HG02943 (cell line): Measurements from ENCODE around the gene SCAANT1.

Source experiments
- ATAC-seq: cut with Tn5 transposase; IDR thresholded peaks from one replicate; pipeline ENCODE4 v1.9.1; 2021; ENCODE audit warnings: mild to moderate bottlenecking, low read depth, moderate library complexity; ENCODE audit not compliant: unreplicated experiment

SCAANT1 gene

GRCh38 chr3:63905731-63906620, 6.2 kb downstream of the SCAANT1 start:
- no peak for ATAC-seq

DNA sequence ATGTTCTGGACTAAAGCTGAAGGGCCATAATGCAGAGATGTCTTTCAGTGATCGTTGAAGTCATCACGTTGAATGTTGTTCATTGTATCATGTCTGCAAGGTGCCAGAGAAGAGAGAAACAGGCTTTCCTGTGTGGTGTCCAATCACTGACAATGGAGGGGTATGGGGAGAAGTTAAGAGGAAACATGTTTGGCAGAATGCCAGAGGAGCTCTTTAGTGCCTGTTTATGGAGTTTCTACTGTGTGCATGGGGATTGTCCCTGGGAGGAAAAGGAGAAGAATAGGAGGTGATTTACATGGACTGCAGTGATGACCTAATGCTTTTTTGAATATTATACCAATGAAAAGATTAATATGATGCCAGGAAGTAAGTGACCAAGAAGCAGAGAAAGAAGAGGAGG, 11.7 kb downstream of the SCAANT1 start:
- no peak for ATAC-seq

GRCh38 chr3:63900010-63900409, 12.2 kb downstream of the SCAANT1 start:
- no peak for ATAC-seq

- no peak for ATAC-seq
These were observed 15.7 kb downstream of the SCAANT1 start for GRCh38 chr3:63896332-63897030.

DNA sequence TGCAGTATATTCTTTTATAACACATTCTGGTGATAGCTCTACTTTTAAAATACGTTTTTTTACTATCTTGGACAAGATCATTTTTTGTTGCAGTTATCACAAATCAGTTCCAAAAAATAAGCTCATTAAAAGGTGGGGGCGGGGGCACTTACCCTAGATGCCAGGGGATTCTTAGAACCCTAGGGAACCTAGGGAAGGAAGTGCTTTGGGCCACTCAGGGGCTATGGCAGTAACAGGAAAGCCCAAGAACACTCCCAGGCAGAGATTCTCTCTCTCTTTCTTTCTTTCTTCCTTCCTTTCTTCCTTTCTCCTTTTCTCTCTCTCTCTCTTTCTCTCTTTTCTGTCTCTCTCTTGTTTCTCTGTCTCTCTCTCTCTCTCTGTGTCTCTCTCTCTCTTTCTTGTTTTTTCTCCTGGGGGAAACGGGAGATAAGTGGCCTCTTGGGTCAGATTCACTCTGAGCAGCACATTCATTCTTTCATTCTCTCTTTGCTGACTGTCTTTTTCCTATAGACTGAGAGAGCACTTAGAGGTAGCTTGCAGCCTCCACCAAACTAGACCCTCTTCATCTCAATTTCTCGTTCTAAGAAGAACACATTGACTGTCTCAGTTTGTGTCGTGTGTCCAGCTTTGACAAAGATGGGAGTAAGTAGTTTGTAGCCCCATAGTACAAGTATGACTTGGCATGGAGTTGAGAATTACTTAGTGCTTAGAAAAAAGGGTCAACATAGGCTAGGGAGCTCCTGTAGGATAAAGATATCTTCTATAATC, 16.6 kb downstream of the SCAANT1 start:
- no peak for ATAC-seq

DNA sequence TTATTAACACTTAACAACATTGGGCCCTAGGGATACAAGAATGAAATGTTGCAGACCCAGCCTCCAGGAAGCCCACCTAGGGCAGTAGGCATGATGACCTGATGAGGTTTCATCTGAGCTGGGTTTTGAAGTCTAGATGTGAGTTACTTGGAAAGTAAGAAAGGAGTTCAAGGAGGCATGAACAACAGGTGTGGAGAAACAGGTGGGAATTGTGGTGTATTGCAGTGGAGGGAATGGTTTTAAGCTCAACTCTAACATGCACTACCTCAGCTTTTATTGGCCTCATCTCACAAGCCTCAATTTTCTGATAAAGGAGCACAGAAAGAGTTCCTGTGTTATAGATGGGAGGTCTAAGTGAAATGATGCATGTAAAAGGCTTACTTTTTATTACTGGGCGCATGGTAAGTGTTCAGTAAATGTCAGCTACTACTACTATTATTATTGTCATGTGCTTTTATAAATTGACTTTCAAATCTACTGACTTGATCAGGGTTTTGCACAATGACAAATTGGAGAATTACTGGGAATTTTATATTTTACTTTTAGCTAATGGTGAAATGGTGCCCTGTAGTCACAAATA, 19.3 kb downstream of the SCAANT1 start:
- ATAC-seq = no peak

DNA sequence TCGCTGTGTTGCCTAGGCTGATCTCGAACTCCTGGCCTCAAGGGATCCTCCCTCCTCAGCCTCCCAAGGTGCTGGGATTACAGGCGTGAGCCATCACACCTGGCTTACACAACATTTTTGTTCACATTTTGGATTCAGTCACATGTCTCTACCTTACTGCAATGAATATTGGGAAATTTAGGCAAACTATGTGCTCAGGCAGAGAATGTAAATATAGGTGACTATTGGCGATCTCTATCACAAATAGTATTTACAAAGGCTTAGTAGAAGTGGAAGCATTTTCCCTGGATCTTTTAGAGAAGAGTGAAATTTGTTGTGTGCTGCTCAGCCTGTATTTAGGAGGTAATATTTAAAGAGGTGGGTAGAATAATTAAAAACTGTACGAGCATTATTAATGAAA, 20.7 kb downstream of the SCAANT1 start:
- ATAC-seq = no peak

DNA sequence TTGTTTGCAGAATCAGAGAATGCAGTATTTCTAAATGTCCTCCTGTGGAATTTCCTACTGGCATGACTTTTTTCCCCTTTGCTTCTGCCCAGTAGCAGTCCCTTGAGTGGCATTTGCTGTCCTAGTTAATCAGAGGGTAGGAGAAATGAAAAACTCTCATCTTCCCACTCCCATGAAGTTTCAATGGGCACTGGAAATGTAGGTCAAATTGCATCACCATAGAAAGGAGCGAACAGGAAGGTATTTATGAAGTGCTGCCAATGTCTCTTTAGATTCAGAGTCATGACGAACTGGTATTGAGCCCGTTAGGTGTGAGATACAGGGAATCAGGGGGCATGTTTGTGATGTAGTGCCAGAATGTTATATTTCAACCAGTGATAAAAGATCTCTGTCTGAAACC, 25.3 kb downstream of the SCAANT1 start:
- ATAC-seq = no peak

DNA sequence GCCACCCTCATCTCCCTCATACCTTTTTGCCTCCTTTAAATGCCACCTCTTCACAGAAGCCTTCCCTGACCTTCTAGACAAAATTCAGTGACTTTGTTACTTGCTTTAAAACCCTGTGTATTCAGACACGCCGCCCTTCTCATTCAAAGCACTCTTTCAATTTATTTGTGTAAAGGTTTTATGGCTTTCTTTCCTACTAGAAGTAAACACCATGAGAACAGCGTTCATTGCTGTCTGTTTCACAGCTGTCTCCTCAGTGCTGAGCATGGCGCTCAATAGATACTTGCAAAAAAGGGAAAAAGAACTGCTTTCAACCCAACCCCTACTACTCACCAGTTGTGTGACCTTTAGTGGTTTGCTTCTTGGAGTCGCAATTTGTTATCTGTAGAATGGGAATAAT, 31.5 kb downstream of the SCAANT1 start:
- no peak for ATAC-seq

DNA sequence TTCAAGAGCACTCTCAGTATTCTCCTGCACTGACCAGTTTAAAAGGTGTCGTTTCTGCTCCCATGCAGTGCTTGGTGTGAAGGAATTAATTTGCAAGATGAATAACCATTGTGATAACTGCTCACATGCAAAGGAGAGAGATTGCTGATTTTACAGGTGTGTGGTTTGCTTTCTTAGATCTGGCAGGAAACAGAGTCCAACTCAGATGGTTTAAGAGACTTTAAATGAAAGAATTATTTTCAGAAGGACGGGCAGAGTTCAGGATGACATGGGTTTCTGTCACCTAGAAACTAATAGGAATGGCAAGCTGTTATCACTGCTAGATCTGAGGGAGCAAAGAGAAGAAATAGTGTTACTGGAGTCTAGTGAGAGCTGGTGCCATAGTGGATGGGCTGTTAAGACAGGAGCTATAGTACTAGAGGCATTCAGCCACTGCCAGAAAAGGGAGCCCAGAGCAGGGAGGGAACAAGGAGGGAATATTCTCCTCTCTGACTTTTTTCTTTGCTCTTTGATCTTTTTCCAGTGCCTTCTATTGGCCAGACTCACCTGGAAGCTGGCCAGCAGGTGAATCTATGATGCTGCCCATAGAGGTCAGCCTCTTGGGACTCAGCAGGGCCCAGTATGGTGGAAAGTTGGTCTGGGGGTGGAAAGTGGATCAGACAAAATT, 33.7 kb downstream of the SCAANT1 start:
- ATAC-seq = no peak

DNA sequence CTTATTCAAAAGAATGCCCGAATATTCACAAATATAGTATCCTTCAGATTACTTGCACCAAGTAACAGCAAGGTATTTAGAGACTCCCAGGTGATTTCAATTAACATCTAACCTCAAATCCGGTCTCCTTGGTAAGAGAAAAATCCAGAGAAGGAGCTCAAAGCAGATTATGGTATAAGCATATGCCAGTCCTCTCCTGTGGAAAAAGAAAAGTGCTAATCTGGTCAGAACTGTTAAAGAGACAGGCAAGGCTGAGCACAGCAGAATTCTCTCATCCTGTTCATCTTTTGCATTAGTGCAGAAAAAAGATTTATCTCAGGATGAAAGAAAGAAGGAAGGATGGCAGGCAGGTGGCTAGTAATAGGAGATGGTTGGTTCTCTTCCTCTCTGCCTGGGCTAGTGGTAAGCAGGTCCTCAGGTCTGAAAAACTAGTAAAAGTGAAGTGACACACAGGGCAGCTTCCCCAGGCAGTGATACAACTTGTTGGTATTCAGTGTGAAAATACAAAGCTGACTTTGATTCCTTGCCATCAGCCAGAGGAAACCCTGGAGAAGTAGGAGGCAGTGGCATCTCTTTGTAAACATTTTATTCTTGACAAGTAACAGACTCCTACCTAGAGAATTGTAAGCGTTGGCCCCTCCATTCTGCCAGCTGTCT, 34.3 kb downstream of the SCAANT1 start:
- no peak for ATAC-seq

DNA sequence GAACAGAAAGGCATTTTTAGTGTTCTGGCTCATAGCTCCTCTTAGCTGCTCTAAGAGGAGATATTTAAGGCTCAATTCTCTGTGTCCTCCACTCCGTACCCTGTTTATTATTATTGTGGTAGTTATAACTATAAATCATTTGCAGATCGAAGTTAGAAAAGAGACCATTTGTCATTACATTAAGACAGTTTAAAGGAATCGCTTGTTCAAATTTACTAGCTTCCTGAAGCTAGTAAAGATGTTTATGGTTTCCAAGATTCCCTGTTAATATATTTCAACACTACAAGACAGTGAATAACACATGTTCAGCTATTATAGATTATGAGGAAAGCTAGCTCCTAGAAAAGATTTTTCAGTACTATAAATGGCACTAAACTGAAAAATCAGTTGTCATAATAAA, 35.9 kb downstream of the SCAANT1 start:
- no peak for ATAC-seq

DNA sequence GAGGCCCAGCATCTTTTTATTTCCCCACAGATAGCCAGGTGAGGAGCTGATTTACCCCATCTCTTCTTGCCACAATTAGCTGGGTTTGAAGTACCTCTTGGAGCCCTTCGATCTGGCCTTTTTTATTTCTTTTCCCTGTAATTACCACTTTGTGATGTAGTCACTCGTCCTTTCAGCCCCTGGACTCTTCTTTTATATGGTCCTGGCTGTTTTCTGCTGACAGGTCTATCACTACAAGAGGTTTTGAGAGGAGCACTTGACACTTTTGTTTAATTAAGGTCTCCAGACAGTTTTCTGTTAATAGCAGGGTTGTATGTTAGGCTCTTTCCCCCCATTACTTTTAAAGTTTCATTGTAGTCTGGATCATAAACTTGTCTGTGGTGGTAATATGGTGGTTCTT, 36.7 kb downstream of the SCAANT1 start:
- ATAC-seq = no peak

- ATAC-seq = no peak
These were observed 37.4 kb downstream of the SCAANT1 start for GRCh38 chr3:63874769-63875168.

- ATAC-seq = no peak
These were observed 39.9 kb downstream of the SCAANT1 start for GRCh38 chr3:63872135-63872924.

GRCh38 chr3:63870615-63871005, 41.6 kb downstream of the SCAANT1 start:
- ATAC-seq = no peak

DNA sequence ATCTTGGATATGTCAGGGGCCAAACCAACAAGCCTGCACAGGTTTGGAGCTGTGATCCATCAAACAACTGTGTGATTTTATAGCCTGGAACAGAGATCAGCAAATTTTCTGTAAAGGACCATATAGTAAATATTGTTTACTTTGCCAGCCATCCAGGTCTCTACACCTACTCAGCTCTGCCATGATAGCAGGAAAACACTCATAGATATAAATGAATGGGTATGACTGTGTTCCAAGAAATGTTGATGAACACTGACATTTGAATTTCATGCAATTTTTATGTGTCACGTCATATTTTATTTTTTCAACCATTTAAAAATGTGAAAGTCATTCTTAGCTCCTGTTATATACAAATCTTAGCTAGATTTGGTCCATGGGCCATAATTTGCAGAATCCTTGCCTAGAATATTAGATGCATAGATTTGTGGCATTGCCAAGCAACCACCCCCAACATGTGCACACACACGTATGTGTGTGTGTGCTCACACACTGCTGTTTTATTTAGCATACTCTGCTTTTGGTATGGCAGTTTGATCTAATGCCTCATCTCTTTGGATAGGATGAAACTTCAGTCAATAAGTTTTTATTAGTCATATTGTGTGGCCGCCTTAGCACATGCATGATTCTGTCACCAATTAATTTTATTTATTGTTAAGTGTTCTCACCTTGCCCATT, 42.1 kb downstream of the SCAANT1 start:
- no peak for ATAC-seq

GRCh38 chr3:63867225-63867624, 45.0 kb downstream of the SCAANT1 start:
- ATAC-seq = no peak

DNA sequence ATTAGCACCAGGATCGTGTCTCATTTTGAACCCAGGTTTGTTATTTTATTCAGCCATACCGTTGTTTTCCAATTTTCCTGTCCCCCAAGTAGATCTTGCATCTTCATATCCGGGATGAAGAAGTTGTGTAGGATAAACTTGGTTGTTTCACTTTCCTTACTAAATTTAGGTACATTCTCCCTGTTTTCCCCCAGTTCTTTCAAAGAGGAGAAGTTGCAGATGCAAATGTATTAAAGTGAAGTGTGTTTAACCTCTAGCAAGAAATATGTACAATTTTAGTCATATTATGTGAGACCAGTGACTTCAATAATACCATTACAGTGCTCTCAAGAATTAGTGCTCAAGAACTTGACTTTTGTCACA, 47.2 kb downstream of the SCAANT1 start:
- ATAC-seq = no peak
